HG02623 (cell line): ENCODE results near the gene TMEM30B.
A peak's percentile ranks its signal among the peaks of the same experiment; 100 is the strongest.
"Not testable (repeated sequence)": the region's sequence is repeated elsewhere in the genome, so short reads cannot be mapped to it uniquely, and the experiment has no call there.

ENCODE experiments used
- ATAC-seq: cut with Tn5 transposase; IDR thresholded peaks from one replicate; pipeline ENCODE4 v1.9.1; 2021; ENCODE audit warnings: moderate library complexity; ENCODE audit not compliant: unreplicated experiment

Gene TMEM30B

GRCh38 chr14:61266891-61267740, 14.0 kb downstream of the TMEM30B start:
- ATAC-seq, result no peak

GRCh38 chr14:61266436-61266835, 14.7 kb downstream of the TMEM30B start:
- no peak for ATAC-seq

DNA sequence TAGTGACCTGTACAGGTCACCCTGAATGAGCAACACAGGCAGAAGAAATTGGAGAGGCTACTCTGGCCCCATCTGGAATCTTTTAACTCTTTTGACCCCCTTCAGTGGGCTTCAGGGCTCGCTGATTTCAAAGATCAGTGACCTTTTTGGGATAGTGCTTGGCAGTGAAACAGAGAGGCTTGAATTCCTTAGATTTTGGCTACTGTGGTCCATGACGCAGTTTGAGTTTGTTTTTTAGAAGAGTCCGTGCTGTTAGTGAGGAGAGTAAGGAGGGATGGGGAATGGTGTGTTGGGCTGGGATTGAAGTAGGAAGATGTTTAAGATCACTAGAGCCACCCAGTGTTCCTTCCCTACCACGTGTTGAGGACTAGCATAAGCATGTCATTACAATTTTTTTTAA, 16.5 kb downstream of the TMEM30B start:
- no peak for ATAC-seq

DNA sequence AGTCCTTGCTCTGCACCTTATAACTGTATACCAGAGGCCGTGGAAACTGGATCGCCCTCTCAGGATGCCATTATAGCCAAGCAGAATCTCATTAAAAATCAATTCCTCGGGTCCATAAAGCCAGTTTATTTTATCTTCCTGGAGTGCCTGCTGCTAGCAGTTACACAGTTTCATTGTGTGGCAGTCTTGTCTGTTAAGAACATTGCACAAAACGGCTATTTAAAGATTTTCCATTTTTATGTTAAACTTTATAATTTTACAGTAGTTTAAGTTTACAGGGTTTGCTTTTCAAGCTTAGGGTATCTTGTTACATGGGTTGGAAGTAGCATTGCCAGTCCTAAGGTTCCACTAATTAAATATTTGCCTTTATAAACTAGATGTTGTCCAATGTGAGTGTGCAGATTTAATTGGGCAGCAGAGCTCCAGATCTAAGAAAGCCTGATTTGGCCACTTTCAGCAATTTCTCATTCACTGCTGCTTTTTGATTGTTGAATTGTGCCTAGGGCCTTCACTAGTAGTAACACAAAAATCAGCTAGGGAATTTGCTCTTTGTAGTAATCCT, 17.0 kb downstream of the TMEM30B start:
- no peak for ATAC-seq

DNA sequence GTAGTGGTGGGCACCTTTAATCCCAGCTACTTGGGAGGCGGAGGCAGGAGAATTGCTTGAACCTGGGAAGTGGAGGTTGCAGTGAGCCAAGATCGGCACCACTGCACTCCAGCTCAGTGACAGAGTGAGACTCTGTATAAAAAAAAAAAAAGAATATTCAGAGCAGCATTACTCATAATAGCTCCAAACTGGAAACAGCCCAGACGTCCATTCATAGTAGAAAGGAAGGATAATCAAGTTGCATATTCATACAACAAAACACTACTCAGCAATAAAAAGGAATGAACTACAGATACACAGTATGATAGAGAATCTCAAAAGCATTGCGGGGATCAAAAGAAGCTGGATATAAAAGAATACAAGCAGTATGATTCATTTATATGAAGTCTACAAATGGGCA, 19.1 kb downstream of the TMEM30B start:
- ATAC-seq, result no peak

- ATAC-seq, result no peak
These were observed 20.0 kb downstream of the TMEM30B start for GRCh38 chr14:61260939-61261776.

GRCh38 chr14:61258985-61259384, 22.2 kb downstream of the TMEM30B start:
- ATAC-seq, result no peak

DNA sequence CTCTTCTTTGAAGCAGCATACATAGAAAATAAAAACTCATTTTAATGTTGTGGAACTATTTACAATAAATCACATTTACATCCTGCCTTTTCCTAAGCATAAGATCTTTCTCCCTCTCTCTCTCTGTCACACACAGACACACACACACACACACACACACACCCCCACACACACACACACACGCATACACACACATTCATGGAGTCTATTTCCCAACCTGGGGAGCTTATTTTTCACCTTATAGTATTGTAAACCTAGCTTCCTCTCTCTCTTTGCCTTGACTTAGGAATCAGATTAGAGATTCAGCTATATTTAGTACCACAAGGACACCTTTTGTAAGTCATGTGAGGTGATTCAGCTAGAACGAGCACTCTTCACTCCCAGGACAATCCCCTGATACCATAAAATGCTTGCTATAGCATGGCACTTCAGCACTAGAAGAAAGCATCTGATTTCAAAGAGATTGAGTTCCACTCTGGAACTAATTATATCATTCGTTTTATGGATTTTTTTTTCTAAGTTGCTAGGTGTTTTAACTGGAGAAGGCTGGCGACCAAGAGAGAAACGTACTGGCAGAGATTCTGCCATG, 23.6 kb downstream of the TMEM30B start:
- no peak for ATAC-seq

DNA sequence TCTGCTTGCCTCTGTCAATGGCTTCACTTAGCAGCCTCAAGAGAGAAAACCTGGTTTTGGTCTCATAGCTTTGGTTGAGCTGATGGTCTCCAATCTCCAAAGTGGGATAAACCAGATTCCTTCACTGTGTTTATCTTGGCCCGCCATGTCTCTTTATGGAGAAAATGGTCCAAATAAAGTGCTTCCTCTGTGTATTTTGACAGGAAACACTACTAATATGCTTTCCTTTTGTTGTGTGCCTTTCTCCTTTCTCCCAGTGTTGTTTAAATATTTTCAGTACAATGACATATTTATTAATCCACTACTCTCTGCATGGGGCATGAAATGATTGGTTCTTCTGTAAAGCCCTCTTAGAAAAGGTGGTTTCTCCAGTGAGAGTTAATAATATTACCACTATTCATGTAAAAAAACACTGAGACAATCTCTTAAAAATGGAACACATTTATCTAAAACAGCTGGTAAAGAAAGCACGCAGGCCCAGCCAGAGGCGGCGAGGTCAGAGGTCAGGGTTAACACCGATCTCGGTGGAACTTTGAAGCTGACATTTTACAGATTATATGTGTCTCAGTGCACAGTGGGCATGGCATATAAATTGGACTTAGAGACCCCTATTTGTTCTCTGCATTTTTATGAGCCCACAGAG, 24.2 kb downstream of the TMEM30B start:
- no peak for ATAC-seq

- no peak for ATAC-seq
These were observed 25.2 kb downstream of the TMEM30B start for GRCh38 chr14:61255968-61256367.

GRCh38 chr14:61254808-61255526, 26.2 kb downstream of the TMEM30B start:
- ATAC-seq, result no peak

GRCh38 chr14:61253064-61253738, 27.9 kb downstream of the TMEM30B start:
- ATAC-seq, result no peak

DNA sequence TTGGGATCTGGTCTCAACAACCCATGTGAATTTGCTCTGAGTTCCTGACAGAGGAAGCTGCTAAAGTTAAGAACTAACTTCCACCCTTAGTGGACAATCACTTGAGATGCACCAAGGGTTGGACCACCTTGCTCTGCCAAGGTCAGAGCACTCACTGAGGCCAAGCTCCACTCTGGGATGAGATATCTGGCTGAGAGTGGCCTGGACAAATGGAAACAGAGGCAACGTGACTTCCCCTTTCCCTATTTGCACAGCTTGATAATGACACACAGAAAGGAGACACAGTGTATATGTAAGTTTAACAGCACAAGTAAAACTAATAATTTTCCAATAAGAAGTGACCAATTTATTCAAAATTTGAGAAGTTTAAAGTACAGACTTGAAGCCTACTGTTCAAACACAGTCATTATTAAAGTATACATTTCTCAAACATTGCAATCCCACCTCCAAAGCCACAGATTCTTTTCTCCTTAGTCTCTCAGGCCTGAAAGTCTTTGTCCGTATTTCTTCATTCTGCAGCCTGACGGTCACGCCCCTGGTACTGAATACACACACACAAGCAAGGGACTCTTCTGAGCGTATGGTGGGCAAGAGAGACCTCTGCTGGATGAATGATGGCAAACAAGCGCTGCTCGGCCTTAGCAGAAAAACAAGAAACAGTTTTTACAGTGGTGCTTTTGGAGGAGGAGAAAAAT, 28.6 kb downstream of the TMEM30B start:
- peak; percentile 94 for ATAC-seq

DNA sequence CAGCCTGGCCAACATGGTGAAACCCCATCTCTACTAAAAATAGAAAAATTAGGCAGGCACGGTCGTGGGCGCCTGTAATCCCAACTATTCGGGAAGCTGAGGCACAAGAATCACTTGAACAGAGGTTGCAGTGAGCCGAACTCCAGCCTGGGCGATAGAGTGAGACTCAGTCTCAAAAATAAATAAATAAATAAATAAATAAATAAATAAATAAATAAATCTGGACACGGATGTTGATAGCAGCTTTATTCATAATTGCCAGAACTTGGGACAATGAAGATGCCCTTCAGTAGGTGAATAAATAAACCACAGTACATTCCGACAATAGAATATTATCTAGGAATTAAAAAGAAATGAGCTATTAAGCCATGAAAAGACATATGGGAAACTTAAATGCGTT, 31.1 kb downstream of the TMEM30B start:
- ATAC-seq, result no peak

- ATAC-seq, result no peak
These were observed 33.2 kb downstream of the TMEM30B start for GRCh38 chr14:61247935-61248334.

DNA sequence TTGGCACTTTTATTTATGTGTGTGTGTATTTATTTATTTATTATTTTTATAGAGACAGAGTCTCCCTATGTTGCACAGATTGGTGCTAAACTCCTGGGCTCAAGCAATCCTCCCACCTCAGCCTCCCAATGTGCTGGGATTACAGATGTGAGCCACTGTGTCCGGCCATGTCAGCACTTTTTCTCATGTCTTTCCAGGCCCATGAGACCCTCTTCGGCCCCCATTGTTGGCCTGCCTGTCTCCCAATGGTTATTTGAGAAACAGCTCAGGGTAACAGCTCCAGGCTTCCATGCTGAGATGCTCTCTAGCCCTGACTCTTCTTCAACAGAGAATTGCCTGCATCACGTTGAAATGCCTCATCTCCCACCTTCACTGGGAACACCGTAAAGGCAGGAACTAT, 34.4 kb downstream of the TMEM30B start:
- ATAC-seq, result no peak

GRCh38 chr14:61244009-61244408, 37.1 kb downstream of the TMEM30B start:
- ATAC-seq, result no peak

DNA sequence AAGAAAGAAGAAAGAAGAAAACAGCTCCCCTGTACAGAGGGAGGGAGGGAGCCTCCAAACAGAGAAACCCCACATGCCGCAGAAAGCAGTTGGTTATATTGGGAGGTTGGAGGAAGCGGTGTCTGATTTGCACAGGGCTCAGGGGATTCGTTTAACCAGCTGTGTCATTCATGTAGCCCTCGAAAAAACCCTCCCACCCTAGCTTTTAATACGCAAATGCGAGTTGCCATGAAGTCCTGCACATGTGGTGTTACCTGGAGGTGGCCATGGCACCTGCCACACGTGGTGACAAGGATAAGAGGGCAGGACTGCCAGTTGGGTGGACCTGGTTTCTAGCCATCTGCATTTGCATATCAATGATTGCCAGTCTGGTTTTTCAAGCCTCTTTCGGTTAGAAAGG, 40.9 kb downstream of the TMEM30B start:
- ATAC-seq, result no peak

DNA sequence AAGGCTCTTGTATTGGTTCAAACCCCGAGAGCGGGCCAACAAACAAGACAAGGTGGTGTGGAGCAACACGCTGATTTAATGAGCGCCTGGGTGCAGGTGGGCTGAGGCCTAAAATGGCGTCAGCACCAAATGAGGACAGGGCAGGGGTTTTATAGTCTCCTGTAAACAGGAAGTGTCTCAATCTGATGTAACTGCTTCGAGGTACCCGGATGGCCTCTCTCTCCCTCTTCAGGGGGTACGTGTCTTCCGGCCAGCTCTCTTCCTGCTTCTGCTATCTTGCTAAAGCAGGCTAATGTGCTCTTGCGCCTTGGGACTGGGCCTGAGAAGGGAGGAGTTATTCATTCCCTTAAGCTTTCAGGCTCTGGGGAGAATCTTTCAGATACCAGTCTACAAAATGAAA, 41.9 kb downstream of the TMEM30B start:
- ATAC-seq, result not testable (repeated sequence)
